Testis (tissue), 2 donors: ENCODE results near the gene ADAMTS15.

Source experiments
- POLR2A ChIP-seq: fragments of 450-650 bp; IDR thresholded peaks from one replicate; pipeline ENCODE4 v1.6.1; 2017; ENCODE audit warnings: antibody characterized with exemption, mild to moderate bottlenecking, moderate library complexity
- TF ChIP-seq, protein P1 (sequence below), 3 experiments: fragments of 450-650 bp in 2 of 3; fragments of 200-600 bp in 1 of 3; sonication (generic) in 1 of 3; IDR thresholded peaks; one replicate each; pipeline ENCODE4 v1.5.1; 2016 to 2019; ENCODE audit warnings: antibody characterized with exemption in 3 of 3, mild to moderate bottlenecking in 2 of 3, moderate library complexity in 1 of 3

DNA sequence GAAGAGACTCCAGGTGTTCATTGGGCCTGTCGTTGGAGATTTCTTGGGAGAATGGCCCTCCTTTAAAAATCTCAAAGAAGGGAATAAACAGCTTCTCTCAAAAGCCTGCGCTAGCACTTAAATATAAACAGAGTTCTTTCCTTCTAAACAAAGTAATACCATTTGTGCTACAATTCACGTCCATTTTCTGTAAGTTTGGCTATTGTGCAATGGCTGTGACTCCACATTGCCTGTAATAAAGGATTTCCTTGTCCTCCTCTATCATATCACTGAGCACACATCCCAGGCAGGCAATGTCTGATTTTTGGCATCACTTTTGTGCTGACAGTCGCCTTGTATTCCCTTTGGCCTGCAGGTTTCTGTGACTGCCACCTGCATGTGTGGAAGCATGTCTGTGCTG lies 15.1 kb upstream of the ADAMTS15 start:
- TF ChIP-seq POLR2A: no peak
- TF ChIP-seq, protein P1, sequence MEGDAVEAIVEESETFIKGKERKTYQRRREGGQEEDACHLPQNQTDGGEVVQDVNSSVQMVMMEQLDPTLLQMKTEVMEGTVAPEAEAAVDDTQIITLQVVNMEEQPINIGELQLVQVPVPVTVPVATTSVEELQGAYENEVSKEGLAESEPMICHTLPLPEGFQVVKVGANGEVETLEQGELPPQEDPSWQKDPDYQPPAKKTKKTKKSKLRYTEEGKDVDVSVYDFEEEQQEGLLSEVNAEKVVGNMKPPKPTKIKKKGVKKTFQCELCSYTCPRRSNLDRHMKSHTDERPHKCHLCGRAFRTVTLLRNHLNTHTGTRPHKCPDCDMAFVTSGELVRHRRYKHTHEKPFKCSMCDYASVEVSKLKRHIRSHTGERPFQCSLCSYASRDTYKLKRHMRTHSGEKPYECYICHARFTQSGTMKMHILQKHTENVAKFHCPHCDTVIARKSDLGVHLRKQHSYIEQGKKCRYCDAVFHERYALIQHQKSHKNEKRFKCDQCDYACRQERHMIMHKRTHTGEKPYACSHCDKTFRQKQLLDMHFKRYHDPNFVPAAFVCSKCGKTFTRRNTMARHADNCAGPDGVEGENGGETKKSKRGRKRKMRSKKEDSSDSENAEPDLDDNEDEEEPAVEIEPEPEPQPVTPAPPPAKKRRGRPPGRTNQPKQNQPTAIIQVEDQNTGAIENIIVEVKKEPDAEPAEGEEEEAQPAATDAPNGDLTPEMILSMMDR (IDR thresholded peaks at IDR 0.05): no peak
